ENCODE results near the gene MMD2.

DNA sequence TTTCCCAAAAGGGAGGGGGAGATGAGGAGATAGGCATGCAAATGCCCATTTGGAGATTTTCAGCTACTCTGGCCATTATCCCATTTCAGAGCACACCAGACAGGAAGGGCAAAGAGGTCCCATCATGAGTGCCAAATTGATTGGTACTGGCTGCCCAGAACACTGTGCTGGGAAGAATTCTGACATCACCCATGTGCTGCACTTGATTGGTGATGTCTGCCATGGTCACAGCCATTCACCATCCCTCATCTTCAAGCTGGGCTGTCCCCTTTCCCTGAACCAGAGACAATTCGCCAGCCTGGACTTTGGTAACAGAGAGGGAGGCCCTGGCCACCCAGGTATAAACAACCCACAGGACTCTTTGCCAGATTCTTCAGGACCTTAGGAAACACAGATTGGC, 52.3 kb downstream of the MMD2 start:
- TF ChIP-seq EZH2 (IDR thresholded peaks at IDR 0.05; ENCODE audit: borderline replicate concordance, low read length) = no peak
- TF ChIP-seq, protein P1, sequence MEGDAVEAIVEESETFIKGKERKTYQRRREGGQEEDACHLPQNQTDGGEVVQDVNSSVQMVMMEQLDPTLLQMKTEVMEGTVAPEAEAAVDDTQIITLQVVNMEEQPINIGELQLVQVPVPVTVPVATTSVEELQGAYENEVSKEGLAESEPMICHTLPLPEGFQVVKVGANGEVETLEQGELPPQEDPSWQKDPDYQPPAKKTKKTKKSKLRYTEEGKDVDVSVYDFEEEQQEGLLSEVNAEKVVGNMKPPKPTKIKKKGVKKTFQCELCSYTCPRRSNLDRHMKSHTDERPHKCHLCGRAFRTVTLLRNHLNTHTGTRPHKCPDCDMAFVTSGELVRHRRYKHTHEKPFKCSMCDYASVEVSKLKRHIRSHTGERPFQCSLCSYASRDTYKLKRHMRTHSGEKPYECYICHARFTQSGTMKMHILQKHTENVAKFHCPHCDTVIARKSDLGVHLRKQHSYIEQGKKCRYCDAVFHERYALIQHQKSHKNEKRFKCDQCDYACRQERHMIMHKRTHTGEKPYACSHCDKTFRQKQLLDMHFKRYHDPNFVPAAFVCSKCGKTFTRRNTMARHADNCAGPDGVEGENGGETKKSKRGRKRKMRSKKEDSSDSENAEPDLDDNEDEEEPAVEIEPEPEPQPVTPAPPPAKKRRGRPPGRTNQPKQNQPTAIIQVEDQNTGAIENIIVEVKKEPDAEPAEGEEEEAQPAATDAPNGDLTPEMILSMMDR (IDR thresholded peaks at IDR 0.05; ENCODE audit: low read length) = no peak
